A673 (cell line): ENCODE measurements around the gene STK32A. TPM values are rescaled to one million over a fixed set of nuclear protein-coding genes. Genes with fewer than 3 reads are reported as not detected.

Experiments used
- BruUV-seq: library from RNA; stranded (reverse); fragments of 400-500 nt; replicated peaks from 2 replicates; lab custom pipeline; 2021; lab: Mats Ljungman, UMichigan
- CTCF ChIA-PET: fragments of 300-600 bp; sonication (Branson Sonifier 250); formaldehyde crosslinking; loops from one replicate; lab custom pipeline; 2022; ENCODE audit warnings: antibody characterized with exemption; lab: Charles Lee
- POLR2A ChIA-PET: fragments of 300-600 bp; sonication (Branson Sonifier 250); formaldehyde crosslinking; loops from one replicate; lab custom pipeline; 2022; ENCODE audit warnings: antibody characterized with exemption; ENCODE audit not compliant: low non-redundant PET; lab: Charles Lee
- DNase-seq: peaks from one replicate; pipeline ENCODE4 v3.0.0-alpha.2; 2015; ENCODE audit warnings: low spot score
- H3K27ac ChIP-seq: fragments of 200-600 bp; sonication (generic); 2 replicates; pipeline ENCODE4 v1.5.1; 2016; ENCODE audit warnings: mixed run types, low read depth, mild to moderate bottlenecking, mixed read lengths, antibody characterized with exemption, low read length; ENCODE audit not compliant: poor library complexity, severe bottlenecking
- H3K27me3 ChIP-seq: fragments of 200-600 bp; sonication (generic); replicated peaks from 2 replicates; pipeline ENCODE4 v1.6.1; 2017; ENCODE audit warnings: mixed run types, low read depth, mild to moderate bottlenecking, mixed read lengths, antibody characterized with exemption, low read length; ENCODE audit not compliant: insufficient read depth, poor library complexity
- H3K36me3 ChIP-seq: fragments of 200-600 bp; sonication (generic); 2 replicates; pipeline ENCODE4 v1.6.1; 2016; ENCODE audit warnings: mixed run types, mild to moderate bottlenecking, mixed read lengths, antibody characterized with exemption, low read length; ENCODE audit not compliant: insufficient read depth, poor library complexity, severe bottlenecking
- H3K4me1 ChIP-seq: fragments of 200-600 bp; sonication (generic); 2 replicates; pipeline ENCODE4 v1.6.1; 2017; ENCODE audit warnings: mixed run types, mild to moderate bottlenecking, mixed read lengths, antibody characterized with exemption, low read length; ENCODE audit not compliant: insufficient read depth, poor library complexity, severe bottlenecking
- H3K4me3 ChIP-seq: fragments of 200-600 bp; sonication (generic); 2 replicates; pipeline ENCODE4 v1.5.1; 2016; ENCODE audit warnings: low read depth, mixed run types, mild to moderate bottlenecking, mixed read lengths, low read length; ENCODE audit not compliant: poor library complexity, severe bottlenecking
- H3K9me3 ChIP-seq: fragments of 200-600 bp; sonication (generic); 2 replicates; pipeline ENCODE4 v1.6.1; 2016; ENCODE audit warnings: mixed run types, low read depth, mild to moderate bottlenecking, mixed read lengths, antibody characterized with exemption, low read length; ENCODE audit not compliant: poor library complexity, severe bottlenecking
- EZH2 ChIP-seq: fragments of 200-600 bp; sonication (generic); IDR thresholded peaks from 2 replicates; pipeline ENCODE4 v1.6.1; 2017; ENCODE audit warnings: borderline replicate concordance, low read depth, mild to moderate bottlenecking, mixed read lengths, antibody characterized with exemption, low read length; ENCODE audit not compliant: poor library complexity, severe bottlenecking
- intact Hi-C: fragments of 100-400 bp; cut with micrococcal nuclease; formaldehyde crosslinking; loops from one replicate; pipeline ENCODE4 v1.10.0; 2022; ENCODE audit not compliant: unreplicated experiment
- total RNA-seq: library from RNA; stranded (reverse); gene quantifications from 2 replicates; pipeline ENCODE4 v1.2.3, GENCODE V29; 2021
- TF ChIP-seq, protein P1 (sequence below): fragments of 300-800, 200-600 bp; sonication (generic); conservative IDR thresholded peaks from 2 replicates; pipeline ENCODE4 v1.5.1; 2017; ENCODE audit warnings: low read depth, mild to moderate bottlenecking, antibody characterized with exemption, low read length, moderate library complexity, mixed read lengths

The STK32A gene
- total RNA-seq, 1 experiment from 2014 or later, result not detected

DNA sequence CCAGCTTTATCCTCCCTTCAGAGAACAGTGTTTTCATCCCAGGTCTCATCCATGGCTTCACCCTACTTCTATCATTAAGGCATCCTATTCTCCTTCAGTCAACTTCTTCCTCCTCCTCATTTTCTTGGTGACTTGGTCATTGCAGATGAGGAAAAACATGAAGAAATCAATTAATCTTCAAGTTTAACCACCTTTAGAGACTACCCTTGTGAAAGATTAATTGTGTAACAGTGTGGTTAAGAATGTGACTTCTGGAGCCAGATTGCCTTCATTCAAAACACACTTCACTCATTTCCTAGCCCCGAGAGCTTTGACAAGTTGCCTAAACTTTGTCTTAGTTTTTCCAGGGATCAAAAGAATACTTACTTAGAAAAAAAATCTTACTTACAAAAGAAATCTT is 110.0 kb downstream of the STK32A start:
- POLR2A ChIA-PET, result no interaction called here
- intact Hi-C loops, result no loop called here
- TF ChIP-seq EZH2, result no peak
- TF ChIP-seq, protein P1, sequence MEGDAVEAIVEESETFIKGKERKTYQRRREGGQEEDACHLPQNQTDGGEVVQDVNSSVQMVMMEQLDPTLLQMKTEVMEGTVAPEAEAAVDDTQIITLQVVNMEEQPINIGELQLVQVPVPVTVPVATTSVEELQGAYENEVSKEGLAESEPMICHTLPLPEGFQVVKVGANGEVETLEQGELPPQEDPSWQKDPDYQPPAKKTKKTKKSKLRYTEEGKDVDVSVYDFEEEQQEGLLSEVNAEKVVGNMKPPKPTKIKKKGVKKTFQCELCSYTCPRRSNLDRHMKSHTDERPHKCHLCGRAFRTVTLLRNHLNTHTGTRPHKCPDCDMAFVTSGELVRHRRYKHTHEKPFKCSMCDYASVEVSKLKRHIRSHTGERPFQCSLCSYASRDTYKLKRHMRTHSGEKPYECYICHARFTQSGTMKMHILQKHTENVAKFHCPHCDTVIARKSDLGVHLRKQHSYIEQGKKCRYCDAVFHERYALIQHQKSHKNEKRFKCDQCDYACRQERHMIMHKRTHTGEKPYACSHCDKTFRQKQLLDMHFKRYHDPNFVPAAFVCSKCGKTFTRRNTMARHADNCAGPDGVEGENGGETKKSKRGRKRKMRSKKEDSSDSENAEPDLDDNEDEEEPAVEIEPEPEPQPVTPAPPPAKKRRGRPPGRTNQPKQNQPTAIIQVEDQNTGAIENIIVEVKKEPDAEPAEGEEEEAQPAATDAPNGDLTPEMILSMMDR, result no peak
- H3K27me3 ChIP-seq, result peaks cover 34% of the 10 kb centered on the region
- no peaks in the 10 kb centered on the region for H3K4me1 ChIP-seq
- DNase-seq, result no peak
- no peaks in the 10 kb centered on the region for H3K36me3 ChIP-seq
- CTCF ChIA-PET, result no interaction called here
- no peaks in the 10 kb centered on the region for H3K9me3 ChIP-seq
- H3K27ac ChIP-seq, result no peak overlapping the region
- no peak overlapping the region for H3K4me3 ChIP-seq
- BruUV-seq, result no TSS peak

DNA sequence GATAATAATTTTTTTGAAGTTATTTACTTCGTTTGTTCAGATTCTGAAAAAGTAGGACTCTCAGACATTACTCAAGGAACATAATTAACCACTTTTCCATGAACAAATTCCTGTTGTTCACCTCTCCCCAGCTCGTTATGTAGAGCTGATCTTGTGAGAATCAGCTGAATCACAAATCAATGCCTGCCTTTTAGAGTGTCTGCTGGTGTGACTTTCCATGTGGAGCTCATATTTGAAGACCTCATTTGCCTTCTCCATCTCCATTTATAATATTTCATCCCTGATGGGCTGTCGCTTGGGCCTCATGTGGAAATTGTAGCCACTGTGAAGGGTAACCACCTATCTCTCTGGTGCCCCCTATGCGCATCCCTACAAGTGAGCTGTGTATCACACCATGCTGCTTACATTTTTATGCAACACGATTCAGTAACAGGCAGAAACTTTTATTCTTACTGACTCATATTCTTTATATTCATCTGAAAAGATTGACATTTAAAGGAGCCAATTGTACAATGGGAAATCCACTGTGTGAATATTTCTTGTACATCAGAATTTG is 111.3 kb downstream of the STK32A start:
- ChIA-PET POLR2A (no interaction called here), CTCF (no interaction called here)
- H3K27me3 ChIP-seq, result peaks cover 27% of the 10 kb centered on the region
- no peaks in the 10 kb centered on the region for H3K9me3 ChIP-seq
- intact Hi-C loops, result no loop called here
- no TSS peak for BruUV-seq
- H3K27ac ChIP-seq, result no peak overlapping the region
- DNase-seq, result peak; percentile 14
- no peak for TF ChIP-seq EZH2
- TF ChIP-seq, protein P1, result peak; percentile 46
- H3K4me1 ChIP-seq, result no peaks in the 10 kb centered on the region
- H3K4me3 ChIP-seq, result no peak overlapping the region
- H3K36me3 ChIP-seq, result no peaks in the 10 kb centered on the region

DNA sequence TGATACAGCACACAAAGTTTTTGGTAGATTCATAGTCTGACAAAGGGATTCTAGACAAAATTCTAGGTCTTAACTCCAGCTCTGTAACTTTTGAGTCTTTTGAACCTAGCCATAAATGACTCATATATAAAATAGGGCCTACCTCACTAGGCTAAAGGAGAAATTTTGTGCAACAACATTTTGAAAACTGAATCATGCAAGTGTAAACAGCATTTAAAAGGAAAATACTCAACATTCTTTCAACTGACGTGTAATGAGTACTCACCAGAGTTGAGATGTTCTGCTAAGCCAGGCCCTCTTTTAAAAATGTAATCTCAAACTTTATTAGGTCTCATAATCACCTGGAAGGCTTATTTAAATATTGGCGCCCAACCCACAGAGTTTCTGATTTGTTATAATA is 113.2 kb downstream of the STK32A start:
- H3K27ac ChIP-seq, result no peak overlapping the region
- H3K9me3 ChIP-seq, result no peaks in the 10 kb centered on the region
- peaks cover 11% of the 10 kb centered on the region for H3K27me3 ChIP-seq
- TF ChIP-seq, protein P1, result no peak
- no peak for TF ChIP-seq EZH2
- DNase-seq, result no peak
- no peaks in the 10 kb centered on the region for H3K36me3 ChIP-seq
- intact Hi-C loops, result no loop called here
- no peaks in the 10 kb centered on the region for H3K4me1 ChIP-seq
- CTCF ChIA-PET, result no interaction called here
- POLR2A ChIA-PET, result no interaction called here
- no peak overlapping the region for H3K4me3 ChIP-seq
- BruUV-seq, result no TSS peak
